SHP77 (cell line): ENCODE measurements around the gene ZNF783.
"Not testable (repeated sequence)": the region's sequence is repeated elsewhere in the genome, so short reads cannot be mapped to it uniquely, and the experiment has no call there.

Experiments
- DNase-seq, 2 experiments: peaks; one replicate each; lab custom pipeline; 2025; lab: John Stamatoyannopoulos, UW

Gene ZNF783

DNA sequence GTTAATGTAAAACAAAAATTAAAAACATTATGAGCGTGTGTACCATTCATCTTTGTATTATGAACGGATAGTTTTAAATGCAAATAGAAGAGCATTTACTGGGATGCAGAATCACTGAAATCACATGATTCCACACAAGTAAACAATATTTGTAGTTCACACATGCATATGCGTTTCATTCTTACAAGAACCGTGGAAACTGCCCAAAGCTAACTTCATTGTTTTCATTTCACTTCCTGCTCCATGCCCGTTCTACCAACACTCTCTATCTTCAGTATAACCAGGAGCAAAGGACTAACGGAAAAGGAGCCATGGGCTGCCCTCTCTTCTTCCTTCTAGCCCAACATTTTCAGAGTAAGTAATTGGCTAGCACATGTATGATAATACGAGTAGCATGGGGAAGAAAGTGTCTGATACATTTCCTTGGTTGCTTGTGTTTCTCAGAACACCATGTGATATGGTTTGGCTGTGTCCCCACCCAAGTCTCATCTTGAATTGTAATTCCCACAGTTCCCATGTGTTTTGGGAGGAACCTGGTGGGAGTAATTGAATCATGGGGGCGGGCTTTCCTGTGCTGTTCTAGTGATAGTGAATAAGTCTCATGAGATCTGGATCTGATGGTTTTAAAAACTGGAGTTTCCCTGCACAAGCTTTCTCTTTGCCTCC is 38.8 kb downstream of the ZNF783 start:
- no peak for DNase-seq

DNA sequence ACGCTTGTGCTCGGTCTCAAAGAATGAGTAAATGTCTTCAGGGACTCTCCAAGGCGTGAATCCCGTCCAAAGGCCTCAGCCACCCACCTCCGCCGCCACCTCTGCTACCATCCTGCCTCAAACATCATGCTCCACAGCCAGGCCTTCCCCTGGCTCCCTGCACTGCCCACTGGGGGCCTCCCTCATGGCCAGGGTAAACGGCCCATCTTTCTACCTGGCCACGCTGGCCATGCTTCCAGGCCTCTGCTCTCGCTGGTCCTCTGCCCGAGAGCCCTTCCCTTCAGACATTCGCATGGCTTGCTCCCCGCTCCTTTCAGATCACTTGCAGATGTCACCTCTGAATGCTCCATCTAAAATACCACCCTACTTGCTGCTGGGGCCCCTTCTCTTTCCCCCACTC is 40.2 kb downstream of the ZNF783 start:
- DNase-seq = no peak

DNA sequence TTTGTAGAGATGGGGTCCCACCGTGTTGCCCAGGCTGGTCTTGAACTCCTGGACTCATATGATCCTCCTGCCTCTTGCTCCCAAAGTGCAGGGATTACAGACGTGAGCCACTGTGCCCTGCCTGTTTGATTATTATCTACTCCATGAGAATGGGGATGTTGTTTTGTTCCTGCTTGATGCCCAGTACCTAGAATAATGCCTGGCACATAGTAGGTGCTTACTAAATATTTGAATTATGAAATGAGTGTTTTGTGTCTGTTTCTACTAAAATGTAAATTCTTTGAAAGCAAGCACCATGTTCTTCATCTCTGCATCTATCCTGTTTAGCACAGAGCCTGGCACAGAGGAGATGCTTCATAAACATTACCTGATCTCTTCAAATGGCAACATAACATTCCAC is 40.9 kb downstream of the ZNF783 start:
- DNase-seq = no peak

GRCh38 chr7:149304006-149304405 is 42.0 kb downstream of the ZNF783 start:
- DNase-seq = no peak

GRCh38 chr7:149306854-149307253 is 44.9 kb downstream of the ZNF783 start:
- no peak for DNase-seq

DNA sequence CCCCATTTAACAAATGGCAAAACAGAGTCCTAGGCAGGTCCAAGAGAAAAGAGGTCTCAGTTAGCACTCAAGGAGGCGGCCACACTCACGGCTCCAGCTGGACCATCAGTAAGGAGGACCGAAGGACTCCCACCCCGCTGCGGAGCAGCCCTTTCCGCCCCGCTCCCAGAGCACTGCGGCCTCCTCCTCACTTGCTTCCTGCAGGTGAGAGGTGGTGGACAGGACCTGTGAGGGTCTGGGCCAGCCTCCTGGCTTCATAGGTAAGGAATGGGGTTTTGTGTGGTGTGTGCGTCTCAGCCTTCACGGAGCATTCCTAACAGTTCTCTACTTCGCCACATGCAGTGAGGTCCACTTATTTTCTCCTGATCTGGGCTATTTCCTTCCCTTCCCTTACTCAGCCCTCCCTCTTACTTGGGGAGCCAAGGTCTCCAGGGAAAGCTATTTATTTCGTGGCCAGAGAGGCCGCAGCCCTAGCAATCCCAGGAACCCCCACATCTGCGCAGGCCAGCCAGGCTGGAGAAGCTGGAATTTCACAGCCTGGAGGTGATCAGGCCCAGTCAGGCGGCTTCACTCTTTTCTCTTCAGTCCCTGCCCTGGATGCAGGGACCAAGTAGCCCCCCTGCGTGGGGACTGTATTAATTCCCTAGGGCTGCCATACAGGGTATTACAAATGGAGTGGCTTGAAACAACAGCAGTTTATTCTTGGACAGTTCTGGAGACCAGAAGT is 45.9 kb downstream of the ZNF783 start:
- DNase-seq = no peak

DNA sequence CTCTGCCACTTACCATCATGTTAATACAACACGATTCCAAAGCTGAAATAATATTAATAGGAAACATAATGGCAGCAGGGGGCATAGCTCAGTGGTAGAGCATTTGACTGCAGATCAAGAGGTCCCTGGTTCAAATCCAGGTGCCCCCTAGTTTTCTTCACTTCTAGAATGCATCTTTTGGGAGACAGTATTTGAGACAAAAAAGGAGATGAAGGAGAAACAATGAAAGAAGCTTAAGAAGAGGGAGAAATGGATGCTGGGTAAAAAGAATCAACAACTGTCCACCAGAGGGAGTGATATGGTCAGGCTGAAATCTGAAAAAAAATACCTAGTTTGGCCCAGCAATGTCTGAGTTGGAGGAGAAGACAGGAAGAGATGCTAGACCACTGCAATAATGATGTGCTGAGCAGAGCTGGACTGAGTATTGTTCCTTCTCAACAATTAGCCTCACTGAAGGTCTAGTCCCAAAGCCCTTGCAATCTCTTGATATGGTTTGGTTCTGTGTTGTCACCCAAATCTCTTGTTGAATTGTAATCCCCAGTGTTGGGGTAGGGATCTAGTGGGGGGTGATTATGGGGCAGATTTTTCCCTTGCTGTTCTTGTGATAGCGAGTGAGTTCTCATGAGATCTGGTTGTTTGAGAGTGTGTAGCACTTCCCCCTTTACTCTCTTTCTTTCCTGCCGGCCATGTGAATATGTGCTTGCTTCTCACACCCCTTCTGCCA is 48.3 kb downstream of the ZNF783 start:
- DNase-seq = no peak

DNA sequence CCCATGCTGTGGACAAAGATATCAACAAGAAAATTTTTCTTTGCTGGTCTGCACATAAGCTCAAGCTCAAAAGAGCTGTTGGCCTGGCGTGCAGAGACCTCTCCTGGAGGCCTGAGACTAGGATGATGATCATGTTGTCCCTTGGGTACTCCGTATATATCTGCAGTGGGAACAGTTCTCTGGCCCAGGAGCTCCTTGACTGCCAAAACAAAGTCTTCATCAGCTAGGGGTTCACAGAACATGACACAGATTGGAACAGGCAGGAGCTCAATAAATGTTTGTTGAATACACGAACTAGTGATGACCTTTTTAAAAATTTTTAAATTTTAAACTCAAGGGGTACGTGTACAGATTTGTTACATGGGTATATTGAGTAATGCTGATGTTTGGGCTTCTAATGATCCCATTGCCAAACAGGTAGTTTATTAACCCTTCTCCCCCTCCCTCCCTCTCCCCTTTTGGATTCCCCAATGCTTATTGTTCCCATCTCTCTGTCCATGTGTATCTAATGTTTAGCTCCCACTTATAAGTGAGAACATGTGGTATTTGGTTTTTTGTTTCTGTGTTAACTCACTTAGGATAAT is 49.1 kb downstream of the ZNF783 start:
- DNase-seq = no peak

DNA sequence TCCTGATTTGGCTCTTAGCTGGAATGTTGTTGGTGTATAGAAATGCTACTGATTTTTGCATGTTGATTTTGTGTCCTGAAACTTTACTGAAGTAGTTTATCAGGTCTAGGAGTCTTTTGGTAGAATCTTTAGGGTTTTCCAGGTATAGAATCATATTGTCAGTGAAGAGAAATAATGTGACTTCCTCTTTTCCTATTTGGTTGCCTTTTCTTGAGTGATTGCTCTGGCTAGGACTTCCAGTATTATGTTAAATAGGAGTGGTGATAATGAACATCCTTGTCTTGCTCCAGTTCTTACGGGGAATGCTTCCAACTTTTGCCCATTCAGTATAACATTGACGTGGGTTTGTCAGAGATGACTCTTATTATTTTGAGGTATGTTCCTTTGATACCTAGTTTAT is 52.0 kb downstream of the ZNF783 start:
- DNase-seq = no peak

GRCh38 chr7:149316606-149317005 is 54.6 kb downstream of the ZNF783 start:
- DNase-seq = no peak

DNA sequence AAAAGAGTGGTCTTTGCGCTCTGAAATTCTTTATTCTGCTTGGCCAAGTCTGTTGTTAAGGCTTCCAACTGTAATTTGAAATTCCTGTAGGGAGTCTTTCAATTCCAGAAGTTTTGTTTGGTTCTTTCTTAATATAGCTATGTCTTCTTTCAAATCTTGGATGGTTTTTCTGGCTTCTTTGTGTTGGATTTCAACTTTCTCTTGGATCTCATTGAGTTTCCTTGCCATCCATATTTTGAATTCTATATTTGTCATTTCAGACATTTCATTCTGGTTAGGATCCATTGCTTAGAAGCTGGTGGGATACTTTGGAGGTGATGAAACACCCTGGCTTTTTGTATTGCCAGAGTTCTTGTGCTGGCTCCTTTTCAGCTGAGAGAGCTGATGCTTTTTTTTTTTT is 55.5 kb downstream of the ZNF783 start:
- DNase-seq = no peak

- no peak for DNase-seq
These were observed 56.1 kb downstream of the ZNF783 start for GRCh38 chr7:149317986-149318672.

DNA sequence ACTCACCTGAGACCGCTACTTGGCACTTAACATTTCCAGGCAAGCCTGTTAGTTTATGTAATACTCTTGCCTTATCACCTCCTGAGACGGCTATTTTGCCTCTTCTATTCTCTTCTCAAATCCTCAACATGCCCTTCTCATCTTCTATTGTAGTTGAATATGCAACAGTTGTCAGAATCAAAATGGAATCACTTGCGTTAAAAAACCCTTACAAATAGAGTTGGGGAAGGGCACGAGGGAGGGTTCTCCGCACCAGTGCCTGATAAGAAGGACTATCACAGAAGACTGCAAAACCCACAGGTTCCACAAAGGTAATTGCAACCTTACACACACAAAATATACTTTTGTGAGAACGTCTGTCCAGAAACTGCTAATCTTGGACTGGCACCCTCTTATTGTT is 57.4 kb downstream of the ZNF783 start:
- no peak for DNase-seq

DNA sequence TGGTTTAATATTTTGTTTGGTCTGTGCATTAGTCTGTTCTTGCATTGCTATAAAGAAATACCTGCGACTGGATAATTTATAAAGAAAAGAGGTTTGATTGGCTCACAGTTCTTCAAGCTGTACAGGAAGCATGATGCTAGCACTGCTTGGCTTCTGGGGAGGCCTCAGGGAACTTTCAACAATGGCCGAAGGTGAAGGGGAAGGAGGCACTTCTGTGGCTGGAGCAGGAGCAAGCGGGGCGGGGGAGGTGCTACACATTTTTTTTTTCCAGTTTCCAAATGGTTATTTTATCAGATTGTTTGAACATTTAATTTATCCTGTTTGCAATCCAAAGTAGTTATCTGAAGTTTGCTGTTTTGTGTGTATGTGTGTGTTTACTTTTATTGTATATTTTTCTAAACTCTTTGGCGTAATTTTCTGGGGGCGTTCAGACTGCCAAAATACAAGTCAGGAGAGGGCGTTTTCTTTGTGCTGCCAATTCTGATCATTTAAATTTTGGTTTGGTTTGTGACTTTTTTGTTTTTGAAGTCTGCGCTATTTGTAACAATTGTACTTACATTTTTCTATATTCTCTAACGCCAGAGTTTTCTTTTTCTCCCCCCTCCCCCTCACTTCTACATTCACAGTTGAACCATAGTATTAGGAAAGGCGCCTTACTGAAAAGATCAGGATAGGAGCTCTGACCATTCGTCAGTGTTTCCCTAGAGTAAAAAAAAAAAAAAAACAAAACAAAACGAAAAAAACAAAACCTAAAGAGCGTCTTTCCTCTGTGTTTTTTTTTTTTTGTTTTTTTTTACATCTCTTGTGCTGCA is 58.5 kb downstream of the ZNF783 start:
- DNase-seq = no peak

GRCh38 chr7:149321125-149321905 is 59.3 kb downstream of the ZNF783 start:
- not testable (repeated sequence) for DNase-seq

GRCh38 chr7:149321978-149322541 is 60.1 kb downstream of the ZNF783 start:
- no peak for DNase-seq

GRCh38 chr7:149322737-149323136 is 60.7 kb downstream of the ZNF783 start:
- DNase-seq = no peak

DNA sequence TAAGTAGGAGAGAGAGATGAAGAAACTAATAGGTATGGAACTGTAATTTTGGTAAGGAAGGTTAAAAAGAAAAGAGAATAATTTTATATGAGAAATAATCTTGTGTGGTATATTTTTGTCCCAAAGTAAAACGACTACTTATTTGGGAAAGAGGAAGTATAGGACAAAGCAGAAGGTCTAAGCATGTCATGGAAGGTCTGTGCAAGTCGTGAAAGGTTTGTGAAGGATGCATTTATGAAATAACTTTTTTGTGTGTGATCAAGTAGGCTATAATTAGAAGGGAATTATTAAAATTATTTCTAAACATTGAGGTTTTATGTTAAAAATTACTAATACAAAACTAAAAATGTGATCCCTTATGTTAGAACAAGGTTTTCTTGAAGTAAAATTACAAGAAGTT is 63.3 kb downstream of the ZNF783 start:
- DNase-seq = no peak

GRCh38 chr7:149329265-149329664 is 67.3 kb downstream of the ZNF783 start:
- DNase-seq = no peak

GRCh38 chr7:149329766-149330334 is 67.9 kb downstream of the ZNF783 start:
- no peak for DNase-seq
